ENCODE results near the gene GABARAP.
A peak's percentile ranks its signal among the peaks of the same experiment; 100 is the strongest.
"Not testable (repeated sequence)": the region's sequence is repeated elsewhere in the genome, so short reads cannot be mapped to it uniquely, and the experiment has no call there.

The GABARAP gene

DNA sequence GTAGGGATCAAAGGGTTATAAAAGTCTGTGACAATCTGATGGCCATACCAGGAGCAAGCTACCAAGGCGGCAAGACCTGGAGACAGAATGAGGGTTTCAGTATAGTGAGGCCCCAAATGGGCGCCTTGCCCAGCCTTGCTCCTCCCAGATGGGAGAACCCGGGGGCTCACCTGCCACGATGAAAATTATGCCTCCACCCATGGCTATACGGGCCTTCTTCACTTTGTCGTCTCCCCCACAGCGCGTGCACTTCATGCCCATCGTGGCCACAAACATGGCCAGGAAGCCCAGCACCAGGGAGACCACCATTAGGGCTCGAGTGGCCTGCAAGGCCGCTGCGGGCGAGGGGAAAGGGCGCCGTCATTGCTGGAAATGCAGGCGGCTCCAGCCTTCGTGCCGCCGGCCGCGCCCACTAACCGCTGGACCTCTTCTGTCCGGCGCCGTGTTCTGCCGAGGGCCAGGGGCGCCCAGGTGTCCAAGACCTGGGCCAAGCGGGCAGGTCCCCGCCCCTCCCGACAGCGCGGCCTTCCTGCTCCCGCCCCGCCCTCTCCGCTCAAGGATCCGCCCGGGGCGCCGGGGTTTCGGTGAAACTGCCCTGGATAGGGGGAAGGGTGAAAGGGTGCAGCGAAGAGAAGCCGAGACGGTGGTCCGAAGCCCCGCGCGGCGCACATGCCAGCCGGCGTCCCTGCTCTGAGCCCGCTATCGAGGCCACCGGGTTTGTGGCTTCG lies 18.6 kb upstream of the GABARAP start:
- DNase-seq: peak in 2 of 5 donors; percentile 25 to 56

DNA sequence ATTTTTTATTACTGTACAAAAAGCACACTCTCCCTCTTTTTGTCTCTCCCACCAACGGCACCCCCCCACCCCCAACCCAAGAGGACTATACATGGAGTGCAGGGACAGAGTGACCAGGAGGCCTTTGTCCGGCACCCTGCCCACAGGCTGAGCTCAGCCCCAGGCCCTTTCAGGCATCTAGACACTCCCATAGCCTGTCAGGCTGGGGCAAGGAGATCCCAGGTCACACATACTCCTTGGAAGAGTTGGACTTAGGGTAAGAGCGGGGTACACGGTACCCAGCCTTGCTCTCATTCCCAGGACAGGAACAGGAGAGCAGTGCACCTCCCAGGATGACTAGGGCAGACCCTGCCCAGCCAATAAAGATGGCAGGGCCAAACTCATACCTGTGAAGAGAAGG lies 17.9 kb upstream of the GABARAP start:
- no peak for DNase-seq

DNA sequence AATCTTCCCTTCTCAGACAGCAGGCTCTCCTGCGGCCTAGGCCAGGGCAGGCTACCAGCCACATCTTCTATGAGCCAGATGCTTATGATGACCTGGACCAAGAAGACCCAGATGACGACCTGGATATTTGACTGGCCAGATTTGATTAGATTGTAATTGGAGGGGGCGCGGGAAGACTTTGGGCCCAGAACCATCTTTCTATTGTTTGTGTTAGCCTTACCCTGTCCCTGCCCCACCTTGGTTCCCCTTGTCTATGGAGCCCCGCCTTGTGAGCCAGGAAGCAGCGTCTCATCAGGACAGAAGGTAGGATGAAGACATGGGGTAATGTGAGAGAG lies 17.3 kb upstream of the GABARAP start:
- DNase-seq: no peak

- peak in 1 of 5 donors; percentile 43 for DNase-seq
Observed at GRCh38 chr17:7258731-7259554, 16.7 kb upstream of the GABARAP start.

DNA sequence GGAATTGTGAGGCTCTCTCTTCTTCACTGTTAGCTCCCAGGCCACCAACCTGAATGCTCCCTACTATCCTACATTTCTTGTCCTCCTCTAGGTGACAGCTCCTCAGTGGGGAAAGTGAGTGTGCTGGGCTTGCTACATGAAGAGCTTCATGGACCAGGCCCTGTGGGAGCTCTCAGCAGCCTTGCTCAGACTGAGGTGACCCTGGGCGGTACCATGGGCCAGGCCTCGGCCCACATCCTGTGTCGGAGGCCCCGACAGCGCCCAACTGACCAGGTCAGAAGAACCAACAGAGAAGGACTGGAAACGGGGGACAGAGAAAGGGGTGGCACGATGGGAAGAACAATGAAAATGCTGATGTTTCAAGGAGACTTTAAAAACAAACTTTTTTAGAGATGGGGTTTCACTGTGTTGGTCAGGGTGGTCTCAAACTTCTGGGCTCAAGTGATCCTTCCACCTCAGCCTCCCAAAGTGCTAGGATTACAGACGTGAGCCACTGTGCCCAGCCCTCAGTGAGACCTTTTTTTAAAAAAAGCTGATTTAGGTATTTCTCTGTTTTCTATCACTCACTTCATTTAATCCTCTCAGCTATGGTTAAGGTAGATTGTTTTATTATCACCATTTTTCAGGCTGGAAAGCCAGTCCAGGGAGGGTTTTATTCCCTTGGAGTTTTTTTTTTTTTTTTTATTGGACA lies 14.7 kb upstream of the GABARAP start:
- DNase-seq: no peak

GRCh38 chr17:7254511-7254910 lies 12.3 kb upstream of the GABARAP start:
- DNase-seq: no peak

DNA sequence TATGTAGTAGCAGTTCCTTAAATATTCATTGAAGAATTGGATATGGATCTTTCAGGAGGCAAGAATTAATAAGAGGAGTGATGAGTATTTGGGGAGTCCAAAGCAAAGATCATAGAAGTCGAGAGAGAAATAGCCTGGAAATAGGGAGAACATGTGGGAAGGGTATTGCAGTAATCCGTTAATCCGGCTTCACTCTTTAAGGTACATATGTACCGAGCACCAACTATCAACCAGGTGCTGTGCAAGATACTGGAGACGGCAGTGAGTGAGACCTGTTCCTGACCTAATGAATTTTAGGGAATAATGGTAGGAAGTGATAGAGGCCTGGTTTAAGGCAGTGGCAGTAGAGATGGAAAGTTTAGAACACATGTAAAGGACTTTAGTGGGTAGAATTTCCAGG lies 10.8 kb upstream of the GABARAP start:
- no peak for DNase-seq

DNA sequence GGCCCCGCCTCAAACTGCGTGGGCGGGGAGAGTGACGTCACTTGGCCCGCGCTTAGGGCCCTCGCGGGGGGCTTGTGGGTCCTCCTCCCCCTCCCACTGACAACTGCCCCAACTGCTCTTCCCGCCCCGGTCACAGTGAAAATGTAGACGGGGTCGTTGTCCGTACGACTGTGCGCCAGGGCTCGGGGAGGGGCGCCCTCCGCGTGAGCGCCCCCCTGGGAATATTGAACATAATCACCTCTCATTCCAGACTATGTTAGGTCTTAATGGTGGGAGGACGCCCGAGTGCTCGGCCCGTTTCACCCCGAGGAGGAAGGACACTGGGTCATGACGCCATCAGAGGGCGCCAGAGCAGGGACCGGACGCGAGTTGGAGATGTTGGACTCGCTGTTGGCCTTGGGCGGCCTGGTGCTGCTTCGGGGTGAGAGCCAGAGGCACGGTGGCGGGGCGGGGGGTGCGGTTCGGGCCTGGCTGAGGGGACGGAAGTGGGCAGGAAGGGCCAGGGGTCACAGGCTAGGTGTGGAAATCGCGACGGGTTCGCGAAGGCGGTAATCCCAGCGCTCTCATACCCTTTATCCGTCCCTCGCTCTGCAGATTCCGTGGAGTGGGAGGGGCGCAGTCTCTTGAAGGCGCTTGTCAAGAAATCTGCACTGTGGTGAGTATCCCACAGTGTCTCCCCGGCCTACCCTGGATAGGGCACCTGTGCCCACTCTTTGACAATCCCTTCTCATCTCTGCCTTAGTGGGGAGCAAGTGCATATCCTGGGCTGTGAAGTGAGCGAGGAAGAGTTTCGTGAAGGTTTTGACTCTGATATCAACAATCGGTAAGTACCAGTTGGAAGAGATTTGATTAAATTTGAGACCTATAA lies 10.2 kb upstream of the GABARAP start, which contains the start of gene ELP5:
TSS of gene ELP5 (plus strand) at position 40 of the 868 bp plus-strand sequence. CDS start at position 376, 336 bp downstream.
- peak; percentile 70 to 92 (median 81) for DNase-seq

- DNase-seq: peak; percentile 96 to 99 (median 98)
Observed at GRCh38 chr17:7251661-7252175, 9.5 kb upstream of the GABARAP start, which contains the start of gene CTDNEP1. TSS of gene CTDNEP1 (minus strand) at chr17:7251734. CDS start at chr17:7251296, 438 bp downstream.

GRCh38 chr17:7250695-7251627 lies 8.7 kb upstream of the GABARAP start:
- no peak for DNase-seq

- DNase-seq: no peak
Observed at GRCh38 chr17:7249830-7250229, 7.6 kb upstream of the GABARAP start.

- DNase-seq: no peak
Observed at GRCh38 chr17:7249214-7249613, 7.0 kb upstream of the GABARAP start.

GRCh38 chr17:7248796-7249195 lies 6.5 kb upstream of the GABARAP start:
- no peak for DNase-seq

GRCh38 chr17:7246779-7247178 lies 4.5 kb upstream of the GABARAP start:
- DNase-seq: no peak

- not testable (repeated sequence) for DNase-seq
Observed at GRCh38 chr17:7243838-7244237, 1.6 kb upstream of the GABARAP start.

DNA sequence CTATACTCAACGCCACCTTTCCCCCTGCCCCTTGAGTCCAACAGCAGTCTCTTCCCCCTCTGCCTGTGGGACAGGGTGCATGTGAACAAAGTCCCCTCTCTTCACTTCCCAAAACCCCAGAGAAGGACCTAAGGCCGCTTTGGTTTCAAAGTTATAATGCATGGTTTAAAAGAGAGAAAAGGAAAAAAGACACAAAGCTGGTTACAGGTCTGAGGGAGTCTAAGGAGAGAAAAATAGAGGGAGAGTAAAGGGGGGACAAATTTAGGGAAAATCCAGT lies 1.1 kb upstream of the GABARAP start:
- no peak for DNase-seq

GRCh38 chr17:7242717-7243452 lies 636 bp upstream of the GABARAP start:
- DNase-seq: peak; percentile 90 to 96 (median 93)

DNA sequence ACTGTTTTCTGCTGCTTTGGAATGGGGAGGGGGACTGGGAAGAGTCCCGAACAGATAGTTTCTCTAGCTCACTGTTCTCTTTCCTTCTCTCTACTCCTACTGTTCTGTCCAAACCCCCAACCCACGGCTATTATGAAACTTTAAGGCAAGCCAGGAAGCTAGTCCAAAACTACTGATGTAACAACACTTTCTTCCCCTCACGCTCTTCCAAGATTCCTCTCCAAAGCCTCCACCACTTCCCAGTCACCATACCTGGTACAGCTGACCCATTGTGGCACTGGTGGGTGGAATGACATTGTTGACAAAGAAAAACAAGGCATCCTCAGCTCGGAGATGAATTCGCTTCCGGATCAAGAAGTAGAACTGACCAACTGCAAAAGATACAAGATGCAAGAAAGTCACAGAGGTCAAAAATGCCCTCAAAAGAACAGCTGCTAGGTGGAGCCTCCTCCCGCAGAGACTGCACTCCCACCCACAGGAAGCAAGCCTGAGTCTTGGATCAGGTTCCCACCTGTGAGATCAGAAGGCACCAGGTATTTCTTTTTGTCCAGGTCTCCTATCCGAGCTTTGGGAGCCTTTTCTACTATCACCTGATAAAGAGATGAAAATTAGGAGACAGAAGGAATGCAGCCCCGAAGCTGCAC lies 1.0 kb downstream of the GABARAP start:
- no peak for DNase-seq

DNA sequence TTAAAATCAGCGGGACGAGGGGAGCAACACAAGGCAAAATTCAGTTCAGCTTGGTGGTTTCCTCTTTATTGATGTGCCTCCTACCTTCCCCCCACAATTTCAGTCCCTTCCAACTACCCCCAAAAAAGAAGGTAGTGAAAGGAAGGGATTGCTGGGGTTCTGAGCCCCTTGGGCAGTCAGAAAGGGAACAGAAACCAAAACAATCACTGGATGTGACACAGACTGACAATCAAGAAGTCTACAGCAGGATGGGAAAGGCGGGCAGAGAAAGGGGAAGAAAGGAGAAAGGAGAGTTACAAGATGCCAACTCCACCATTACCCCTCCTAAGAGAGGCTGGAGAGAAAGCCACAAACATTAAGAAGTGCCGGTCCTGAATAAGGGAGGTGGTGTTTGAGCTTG lies 1.9 kb downstream of the GABARAP start:
- DNase-seq: no peak
